IMR-90 (cell line): ENCODE measurements around the gene CYTH1.

Experiments
- BHLHE40 ChIP-seq: fragments of 150-350 bp; IDR thresholded peaks from 2 replicates; pipeline ENCODE4 v1.6.1; 2016; ENCODE audit warnings: mild to moderate bottlenecking, low read depth, low read length
- CEBPB ChIP-seq: IDR thresholded peaks from 2 replicates; pipeline ENCODE4 v1.6.1; 2012; ENCODE audit warnings: low read depth, low read length, improper control_type of control experiment
- CHD1 ChIP-seq: IDR thresholded peaks from 2 replicates; pipeline ENCODE4 v1.6.1; 2012; ENCODE audit warnings: low read depth, low read length, improper control_type of control experiment
- CTCF ChIP-seq: conservative IDR thresholded peaks from 2 replicates; pipeline ENCODE4 v1.5.1; 2012; ENCODE audit warnings: mild to moderate bottlenecking, low read depth, low read length, improper control_type of control experiment
- ELK1 ChIP-seq: fragments of 150-350 bp; IDR thresholded peaks from 2 replicates; pipeline ENCODE4 v1.6.1; 2016; ENCODE audit warnings: low read depth, mild to moderate bottlenecking, low read length, moderate library complexity, borderline replicate concordance
- MAFK ChIP-seq: IDR thresholded peaks from 2 replicates; pipeline ENCODE4 v1.6.1; 2012; ENCODE audit warnings: low read depth, low read length, improper control_type of control experiment
- MXI1 ChIP-seq: IDR thresholded peaks from 2 replicates; pipeline ENCODE4 v1.6.1; 2012; ENCODE audit warnings: low read depth, mild to moderate bottlenecking, low read length, moderate library complexity, borderline replicate concordance
- POLR2A ChIP-seq: IDR thresholded peaks from 2 replicates; pipeline ENCODE4 v1.6.1; 2012; ENCODE audit warnings: mild to moderate bottlenecking, low read depth, low read length
- RAD21 ChIP-seq: IDR thresholded peaks from 2 replicates; pipeline ENCODE4 v1.6.1; 2012; ENCODE audit warnings: low read length, improper control_type of control experiment
- RFX5 ChIP-seq: IDR thresholded peaks from 2 replicates; pipeline ENCODE4 v1.8.0; 2012; ENCODE audit warnings: low read depth, mild to moderate bottlenecking, low read length, moderate library complexity
- SMC3 ChIP-seq: fragments of 150-350 bp; IDR thresholded peaks from 2 replicates; pipeline ENCODE4 v1.6.1; 2016; ENCODE audit warnings: low read depth, mild to moderate bottlenecking, antibody characterized with exemption, low read length, moderate library complexity
- USF2 ChIP-seq: fragments of 150-350 bp; IDR thresholded peaks from 2 replicates; pipeline ENCODE4 v1.6.1; 2017; ENCODE audit warnings: mild to moderate bottlenecking, antibody characterized with exemption, low read length, low read depth

- TF ChIP-seq CTCF = no peak
- TF ChIP-seq POLR2A = no peak
- TF ChIP-seq SMC3 = no peak
- no peak for TF ChIP-seq MXI1
- TF ChIP-seq RAD21 = no peak
- no peak for TF ChIP-seq CHD1
- TF ChIP-seq USF2 = no peak
- no peak for TF ChIP-seq CEBPB
- TF ChIP-seq RFX5 = no peak
- TF ChIP-seq BHLHE40 = no peak
- TF ChIP-seq MAFK = no peak
- TF ChIP-seq ELK1 = no peak
Measured at GRCh38 chr17:78729641-78730040, 52.4 kb downstream of the CYTH1 start.
